ENCODE results near the gene EFCC1. TPM values are rescaled to one million over a fixed set of nuclear protein-coding genes. Genes with fewer than 3 reads are reported as not detected.

Gene EFCC1
- total and polyA plus RNA-seq, 2 of the 8 experiments (the other 6 are each of a cell fraction or from before 2014, with no cell fraction given) = 0.14 to 0.37 TPM

GRCh38 chr3:129046037-129046731 is 45.1 kb downstream of the EFCC1 start:
- no peaks in the 10 kb centered on the region for H3K36me3 ChIP-seq (ENCODE audit: control insufficient read depth in 2 of 4, insufficient read depth in 4 of 4, low read length in 3 of 4)
- FAIRE-seq = no peak
- no peaks in the 10 kb centered on the region for H3K23me2 ChIP-seq (ENCODE audit: low read depth, low read length)
- no peak overlapping the region for H3K23ac ChIP-seq (ENCODE audit: insufficient read length)
- H4K91ac ChIP-seq (replicated peaks; ENCODE audit: insufficient read length, low read length) = no peak overlapping the region
- H3K4me3 ChIP-seq (ENCODE audit: extremely low read depth in 1 of 4, insufficient read depth in 2 of 4, low read depth in 3 of 4, low read length in 4 of 4) = no peak overlapping the region
- H2BK120ac ChIP-seq (replicated peaks; ENCODE audit: low read depth, low read length) = no peak overlapping the region
- no peak overlapping the region for H3K27ac ChIP-seq (ENCODE audit: low read depth, low read length)
- H3K79me2 ChIP-seq (ENCODE audit: control insufficient read depth in 1 of 2, insufficient read depth in 2 of 2, low read length in 2 of 2) = no peaks in the 10 kb centered on the region
- no peak overlapping the region for H4K5ac ChIP-seq (ENCODE audit: insufficient read length, low read depth, low read length)
- ChIA-PET CTCF (ENCODE audit: partially characterized antibody) (interaction anchor here (0.7 to 1.8 kb wide), 16 partner anchors 10 to 200 kb away, joined by 3 to 9 read pairs (median 4); partner anchors contain the start of gene GP9), POLR2A (ENCODE audit: partially characterized antibody) (no interaction called here)
- no peak overlapping the region for H2AK5ac ChIP-seq (ENCODE audit: low read depth, low read length)
- H3K18ac ChIP-seq (ENCODE audit: extremely low read depth, low read length) = peak overlapping the region; percentile 60
- H3K4ac ChIP-seq (replicated peaks; ENCODE audit: insufficient read length, low read depth, low read length) = no peak overlapping the region
- H2BK12ac ChIP-seq (ENCODE audit: low read depth, low read length) = 0 out of 2 replicates have a peak overlapping the region, but pooled peaks have one; percentile 50
- no peak overlapping the region; the same call in 1 of the 2 replicates for H2AFZ ChIP-seq (ENCODE audit: low read length)
- no peak overlapping the region for H3K56ac ChIP-seq (replicated peaks; ENCODE audit: insufficient read length, low read depth, low read length)
- H3K4me1 ChIP-seq (replicated peaks in 1 of 4; ENCODE audit: control insufficient read depth in 3 of 4, insufficient read depth in 4 of 4, low read length in 3 of 4) = no peaks in the 10 kb centered on the region; a peak in 1 of 7 replicates
- 86% methylated on average over 42 of the region's 67 CpGs; no CpG with 5 or more reads in 1 of the 2 experiments for WGBS, 2 experiments (ENCODE audit: extremely low coverage in 1 of 2, insufficient coverage in 1 of 2, insufficient read length in 1 of 2, insufficient replicate concordance in 2 of 2, low coverage in 1 of 2, low lambda C conversion rate in 2 of 2, missing lambda C conversion rate in 1 of 2)
- peak overlapping the region; percentile 92; the same call in 1 of the 2 replicates for H4K8ac ChIP-seq (ENCODE audit: extremely low read depth, insufficient read depth, low read length)
- H2BK20ac ChIP-seq (ENCODE audit: low read length) = no peak overlapping the region
- peaks cover 4 to 9% of the 10 kb centered on the region in 2 experiments; a peak in 2 of 4 replicates for H3K9me3 ChIP-seq (ENCODE audit: insufficient read depth in 2 of 2, low read depth in 1 of 2, low read length in 1 of 2)
- H4K20me1 ChIP-seq (replicated peaks in 1 of 2; ENCODE audit: control insufficient read depth in 1 of 2, insufficient read depth in 2 of 2, low read length in 2 of 2) = no peaks in the 10 kb centered on the region
- peaks cover 0 to 4% (median 0%) of the 10 kb centered on the region in 4 experiments; a peak in 2 of 7 replicates for H3K27me3 ChIP-seq (replicated peaks in 1 of 4; ENCODE audit: control insufficient read depth in 3 of 4, extremely low read depth in 1 of 4, insufficient read depth in 3 of 4, low read length in 3 of 4)
- H3K14ac ChIP-seq (ENCODE audit: insufficient read length) = no peak overlapping the region
- no peak overlapping the region for H3K9ac ChIP-seq (replicated peaks in 1 of 4; ENCODE audit: extremely low read depth in 1 of 4, low read depth in 3 of 4, low read length in 3 of 4)
- peak in 1 of 2 experiments; percentile 82 for DNase-seq (ENCODE audit: low read depth in 1 of 2, low spot score in 2 of 2)
- H2BK15ac ChIP-seq (ENCODE audit: low read length) = no peak overlapping the region
- H3K79me1 ChIP-seq (ENCODE audit: low read depth, low read length) = no peaks in the 10 kb centered on the region
- peak overlapping the region; percentile 31 to 34 for H3K4me2 ChIP-seq (ENCODE audit: insufficient read depth in 1 of 2, low read depth in 2 of 2, low read length in 2 of 2)
- no peak overlapping the region for H2BK5ac ChIP-seq (ENCODE audit: low read depth, low read length)
- TF ChIP-seq POU5F1 (IDR thresholded peaks at IDR 0.05; ENCODE audit: low read depth, low read length) (no peak), ASH2L (IDR thresholded peaks at IDR 0.05; ENCODE audit: low read length) (no peak), RFX5 (IDR thresholded peaks at IDR 0.05; ENCODE audit: borderline replicate concordance, low read depth, low read length) (no peak), SIRT6 (IDR thresholded peaks at IDR 0.05; ENCODE audit: low read length) (no peak), ATF2 (IDR thresholded peaks at IDR 0.05; ENCODE audit: low read length) (no peak), USF2 (IDR thresholded peaks at IDR 0.05; ENCODE audit: low read length) (no peak), TBP (IDR thresholded peaks at IDR 0.05; ENCODE audit: low read depth, low read length) (peak; percentile 19; the same call in 1 of the 2 replicates), KDM4A (IDR thresholded peaks at IDR 0.05; ENCODE audit: low read depth, low read length, severe bottlenecking) (no peak), TAF1 (IDR thresholded peaks at IDR 0.05; ENCODE audit: low read depth, low read length) (0 out of 2 replicates have a peak, but pooled peaks have one; percentile 11)
